SU-DHL-6 (cell line): Measurements from ENCODE around the gene ODF2L.

Experiments used
- CTCF ChIP-seq: fragments of 200-600 bp; sonication (generic); IDR thresholded peaks from one replicate; pipeline ENCODE4 v1.5.1; 2017; ENCODE audit warnings: antibody characterized with exemption, mild to moderate bottlenecking, low read length, moderate library complexity; ENCODE audit not compliant: insufficient read depth, poor library complexity, severe bottlenecking
- EZH2phosphoT487 ChIP-seq: fragments of 200-600 bp; sonication (generic), shearing (Covaris generic); conservative IDR thresholded peaks from 2 replicates; pipeline ENCODE4 v1.6.1; 2018; ENCODE audit warnings: mild to moderate bottlenecking, antibody characterized with exemption, low read length, moderate library complexity, mixed read lengths

GRCh38 chr1:86395751-86396497, at the start of gene ODF2L:
- no peak for TF ChIP-seq CTCF
- TF ChIP-seq EZH2phosphoT487: no peak
